GM19240 (cell line): ENCODE results near the gene SLX4IP.

Experiments
- DNase-seq: peaks from one replicate; pipeline ENCODE4 v3.0.0; 2011; ENCODE audit warnings: low spot score; ENCODE audit not compliant: insufficient read length

Gene SLX4IP

DNA sequence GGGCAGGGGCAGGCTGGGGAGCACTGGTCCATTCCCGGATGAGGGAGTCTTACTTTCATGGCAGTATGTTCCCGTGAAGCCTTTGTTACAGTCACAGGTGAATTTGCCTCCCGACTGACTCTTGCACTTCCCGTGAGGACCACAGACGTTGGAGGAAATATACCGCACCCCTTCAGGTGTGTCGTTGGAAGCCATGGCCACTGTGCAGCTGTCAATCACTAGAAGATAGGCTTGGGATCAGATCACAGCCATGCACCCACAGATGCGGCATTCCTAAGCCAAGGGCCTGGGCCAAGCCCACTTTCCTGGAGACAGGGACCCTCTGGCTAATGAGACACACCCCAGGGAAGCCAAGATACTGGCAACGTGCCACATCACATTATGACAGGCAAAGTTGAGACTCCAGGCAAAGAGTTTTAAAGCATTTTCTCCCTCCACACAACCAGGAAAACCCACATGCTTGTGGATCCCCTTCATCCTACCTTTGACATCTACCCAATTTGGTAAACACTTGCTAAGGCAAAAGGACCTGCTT lies 211.8 kb downstream of the SLX4IP start:
- DNase-seq = no peak

DNA sequence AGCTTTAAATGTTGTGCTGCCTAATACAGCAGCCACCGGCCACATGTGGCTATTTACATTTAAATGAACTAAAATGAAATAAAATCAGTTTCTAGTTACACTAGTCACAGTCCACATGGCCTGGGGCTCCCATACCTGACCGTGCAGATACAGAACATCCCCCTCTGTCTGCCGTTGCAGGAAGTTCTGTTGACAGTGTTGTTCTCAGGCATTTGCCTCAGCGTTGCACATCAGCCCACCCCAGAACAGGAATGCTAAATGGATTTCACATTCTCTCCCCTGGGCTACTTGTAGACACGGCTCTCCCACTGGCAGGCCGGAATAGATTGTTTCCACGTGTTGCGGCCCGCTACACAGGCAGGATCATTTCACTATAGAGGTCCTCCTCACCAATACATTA lies 212.4 kb downstream of the SLX4IP start:
- DNase-seq = no peak

DNA sequence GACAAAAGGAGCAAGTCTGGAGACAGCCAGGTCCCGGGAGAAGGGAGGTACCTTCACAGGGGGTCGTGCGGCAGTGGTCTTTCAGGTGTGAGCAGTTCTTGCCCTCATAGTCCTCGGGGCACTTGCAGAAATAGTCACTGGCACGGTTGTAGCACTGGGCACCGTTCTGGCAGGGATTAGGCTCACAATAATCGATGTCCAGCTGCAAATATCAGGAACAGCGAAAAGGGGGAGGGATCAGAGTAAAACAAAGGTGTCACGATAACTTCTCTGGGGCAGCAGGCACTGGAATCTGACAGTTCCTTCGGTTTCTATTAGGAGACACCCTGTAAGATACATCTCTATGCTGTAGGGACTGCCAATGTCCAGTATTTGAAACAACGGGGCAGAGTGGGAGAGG lies 212.8 kb downstream of the SLX4IP start:
- no peak for DNase-seq

DNA sequence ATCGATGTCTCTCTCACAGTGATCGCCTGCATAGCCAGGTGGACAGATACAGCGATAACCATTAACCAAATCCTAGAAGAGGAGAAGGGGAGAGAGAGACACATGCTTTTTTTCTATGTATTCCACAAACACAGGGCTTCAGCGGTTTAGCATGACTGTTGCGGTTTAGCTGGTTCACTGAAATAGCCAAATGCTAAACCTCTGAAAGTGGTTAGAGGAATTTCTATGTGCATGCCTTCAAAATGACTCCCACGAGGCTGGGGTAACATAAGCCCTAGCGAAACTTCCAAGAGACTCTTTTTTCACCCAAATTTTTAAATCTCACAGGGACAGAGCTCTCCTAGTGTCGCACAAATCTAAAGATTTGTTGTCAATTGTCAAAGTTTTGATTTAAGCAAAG lies 213.5 kb downstream of the SLX4IP start:
- DNase-seq = no peak

DNA sequence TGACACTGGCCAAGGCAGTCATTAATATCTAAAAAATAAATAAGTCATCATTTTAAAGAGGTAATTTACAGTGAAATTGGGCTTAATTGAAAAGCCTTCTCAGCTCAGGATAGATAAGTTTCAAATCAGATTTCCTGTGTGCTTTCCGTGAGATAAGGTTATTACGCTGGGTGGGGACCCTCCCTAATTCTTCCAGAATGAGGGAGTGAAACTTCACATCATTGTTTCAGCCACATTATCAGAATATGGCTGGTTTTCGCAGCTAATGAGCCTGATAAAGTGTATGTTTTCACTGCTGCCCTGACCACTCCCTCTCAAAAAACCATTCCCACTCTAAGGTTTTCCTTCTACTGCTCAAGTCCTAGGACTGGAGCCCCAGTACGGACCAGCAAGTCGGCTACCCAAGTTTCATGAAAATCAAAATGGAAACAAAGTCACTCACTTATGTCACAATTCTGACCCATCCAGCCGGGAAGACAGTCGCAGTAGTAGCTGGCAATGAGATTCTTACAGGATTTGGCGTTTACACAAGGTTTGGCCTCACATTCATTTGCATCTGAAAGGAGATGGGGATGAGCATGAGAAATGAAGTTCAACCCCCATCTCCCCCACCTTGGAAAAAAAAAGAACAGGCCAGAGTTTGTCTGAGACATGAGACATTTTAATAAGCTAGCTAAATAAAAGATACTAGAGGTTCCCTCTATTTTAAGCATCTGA lies 214.1 kb downstream of the SLX4IP start:
- DNase-seq = no peak

DNA sequence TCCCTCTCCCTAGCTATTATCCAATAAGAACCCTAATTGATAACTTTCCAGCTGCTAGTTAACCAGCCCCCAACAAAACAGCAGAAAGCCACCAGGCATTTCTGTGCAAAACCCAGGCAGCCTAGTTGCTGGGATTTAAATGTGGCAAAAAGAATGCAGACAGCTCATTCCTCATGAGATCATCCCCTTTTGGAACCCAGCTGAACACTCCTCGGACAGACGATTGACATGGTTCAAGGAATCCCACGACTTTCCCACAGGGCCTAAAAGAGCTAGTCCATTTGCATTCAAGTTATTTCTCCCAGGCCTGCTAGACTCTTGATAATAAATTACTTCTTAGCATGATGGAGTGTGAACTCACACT lies 214.7 kb downstream of the SLX4IP start:
- DNase-seq = no peak

DNA sequence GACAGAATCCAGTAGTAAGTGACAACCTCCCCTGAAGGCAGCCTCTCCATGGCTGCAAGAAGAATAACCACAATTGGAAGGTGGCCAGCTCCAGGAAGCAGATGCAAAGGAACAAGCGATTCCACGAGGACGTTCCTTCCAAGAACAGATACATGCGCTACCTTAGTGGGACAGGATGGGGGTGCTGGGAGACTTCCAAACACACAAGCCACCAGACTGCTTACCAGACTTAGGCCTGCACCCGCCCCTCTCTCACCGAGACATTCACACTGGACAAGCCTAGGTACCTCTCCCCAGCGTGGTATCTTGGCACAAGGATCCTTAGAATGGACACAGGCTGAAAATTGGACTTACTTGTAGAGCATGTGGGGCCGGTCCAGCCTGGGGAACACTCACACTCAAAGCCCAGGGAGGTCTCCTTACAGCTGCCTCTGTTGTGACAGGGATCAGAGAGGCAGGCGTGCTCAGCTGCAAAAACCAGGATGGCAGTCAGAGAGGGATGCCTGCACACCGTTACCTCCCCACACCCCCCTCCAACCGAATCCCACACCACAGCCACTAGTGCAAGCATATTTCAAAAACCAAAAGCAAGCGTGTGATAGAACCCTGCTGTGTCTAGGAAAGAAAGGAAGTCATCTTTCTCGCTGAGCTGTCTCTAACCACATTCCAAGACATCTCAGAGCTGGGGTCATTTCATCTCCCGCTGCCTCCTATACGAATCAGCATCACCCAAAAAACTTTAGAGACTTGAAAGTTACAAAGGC lies 216.3 kb downstream of the SLX4IP start:
- DNase-seq = no peak

DNA sequence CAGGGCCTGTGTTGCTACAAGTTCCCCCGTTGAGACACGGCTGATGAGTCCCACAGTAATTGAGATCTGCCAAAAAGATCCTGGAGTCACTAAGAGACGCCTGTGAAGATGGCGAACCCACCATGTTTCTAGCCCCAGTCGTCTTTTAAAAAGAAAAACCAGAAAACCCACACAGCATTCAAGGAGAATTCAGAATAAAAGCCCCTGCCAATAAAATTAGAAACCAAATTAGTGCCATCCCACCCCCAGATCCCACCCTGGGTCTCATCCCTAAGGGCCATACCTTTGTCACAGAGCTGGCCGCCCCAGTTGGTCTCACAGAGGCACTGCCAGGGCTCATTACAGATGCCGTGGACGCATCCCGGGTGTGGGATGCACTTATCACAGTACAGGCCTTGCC lies 217.1 kb downstream of the SLX4IP start:
- no peak for DNase-seq

DNA sequence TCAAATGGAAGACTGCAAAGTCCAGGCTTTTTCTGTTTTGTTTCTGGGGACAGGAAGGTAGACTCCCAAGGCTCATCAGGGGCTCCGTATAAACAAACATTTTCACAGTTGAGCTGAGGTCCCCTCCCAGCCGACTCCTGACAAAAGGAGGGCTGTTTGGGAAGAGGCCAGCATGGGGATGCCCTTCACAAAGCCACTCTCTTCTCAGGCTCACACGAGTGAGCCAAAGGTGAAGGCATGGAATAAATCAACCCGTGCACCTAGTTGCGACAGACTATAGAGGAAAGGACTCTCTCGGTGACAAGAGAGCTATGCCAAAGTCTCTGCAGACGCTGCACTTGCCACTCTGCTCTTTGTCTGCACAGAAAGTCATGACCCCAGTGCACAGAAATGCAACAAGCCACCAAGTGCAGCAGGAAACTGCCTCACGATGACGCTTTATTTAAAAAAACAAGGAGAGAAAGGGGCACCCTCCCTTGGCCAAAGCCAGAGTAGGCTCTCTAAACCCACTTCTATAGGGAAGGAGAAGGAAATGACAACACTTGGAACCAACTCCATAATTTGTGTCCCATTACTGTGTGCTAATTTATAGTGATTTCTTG lies 217.7 kb downstream of the SLX4IP start:
- DNase-seq = no peak

DNA sequence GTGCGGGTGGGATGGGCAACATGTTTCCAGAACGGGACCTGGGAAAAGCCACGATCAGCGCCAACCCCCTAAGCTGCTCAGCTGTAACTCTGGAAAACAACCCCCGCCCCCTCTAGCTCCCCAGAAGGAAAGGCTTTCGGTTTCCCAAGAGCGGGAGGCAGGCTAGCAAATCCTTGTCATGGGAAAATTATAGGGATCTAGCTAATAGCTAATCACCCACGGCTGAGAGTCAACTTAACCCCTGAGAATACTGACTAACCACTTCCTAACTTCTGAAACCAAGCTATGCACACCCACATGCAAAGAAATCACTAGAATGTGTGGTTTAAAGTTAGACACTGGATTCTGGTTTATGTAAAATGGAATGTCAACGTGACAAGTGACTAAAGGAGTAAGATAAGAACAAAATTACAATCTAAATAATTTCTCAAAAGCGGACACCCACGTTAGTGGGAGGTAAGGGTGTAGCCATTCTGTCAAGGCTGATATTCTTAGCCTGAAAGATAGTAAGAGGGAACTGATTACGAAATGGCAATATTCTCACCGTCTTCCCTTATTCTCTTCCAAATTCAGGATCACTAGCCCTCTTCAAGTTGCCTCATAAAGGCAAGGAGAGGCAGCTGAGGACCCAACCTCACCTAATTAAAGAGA lies 218.6 kb downstream of the SLX4IP start:
- no peak for DNase-seq

DNA sequence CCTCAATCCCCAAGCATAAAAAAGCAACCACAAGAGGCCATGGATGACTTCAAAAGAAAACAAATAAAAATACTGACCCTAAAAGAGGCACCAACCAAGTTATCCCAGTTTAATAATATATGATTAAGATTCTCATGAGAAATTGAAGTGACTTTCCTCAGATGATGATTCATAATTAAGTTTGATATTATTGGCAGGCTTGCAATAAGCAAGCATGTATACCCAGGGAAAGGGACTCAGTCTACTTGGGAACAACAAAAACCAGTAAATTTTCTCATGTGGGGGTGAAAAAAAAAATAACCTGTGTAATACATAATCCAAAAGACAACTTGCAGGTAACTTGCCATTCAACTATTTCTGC lies 219.1 kb downstream of the SLX4IP start:
- DNase-seq = no peak

DNA sequence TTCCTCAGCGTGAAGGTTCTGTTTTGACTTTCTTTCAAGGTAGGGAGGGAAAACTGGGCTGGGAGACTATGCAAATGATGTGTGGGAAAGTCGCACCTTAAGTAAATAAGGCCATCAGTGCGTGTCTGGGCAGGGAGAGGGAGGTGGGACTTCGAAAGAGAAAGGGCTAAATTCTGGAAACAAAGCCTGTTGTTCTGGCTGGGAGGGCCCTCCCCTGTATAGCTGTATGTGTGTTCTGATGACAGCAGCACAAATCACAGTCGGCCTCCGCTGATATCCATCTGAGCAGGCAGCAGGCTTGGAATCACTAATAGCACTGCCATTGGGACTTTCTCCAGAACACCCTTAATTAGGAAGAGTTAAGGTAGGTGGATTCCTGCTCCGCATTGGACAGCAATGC lies 219.5 kb downstream of the SLX4IP start:
- no peak for DNase-seq

DNA sequence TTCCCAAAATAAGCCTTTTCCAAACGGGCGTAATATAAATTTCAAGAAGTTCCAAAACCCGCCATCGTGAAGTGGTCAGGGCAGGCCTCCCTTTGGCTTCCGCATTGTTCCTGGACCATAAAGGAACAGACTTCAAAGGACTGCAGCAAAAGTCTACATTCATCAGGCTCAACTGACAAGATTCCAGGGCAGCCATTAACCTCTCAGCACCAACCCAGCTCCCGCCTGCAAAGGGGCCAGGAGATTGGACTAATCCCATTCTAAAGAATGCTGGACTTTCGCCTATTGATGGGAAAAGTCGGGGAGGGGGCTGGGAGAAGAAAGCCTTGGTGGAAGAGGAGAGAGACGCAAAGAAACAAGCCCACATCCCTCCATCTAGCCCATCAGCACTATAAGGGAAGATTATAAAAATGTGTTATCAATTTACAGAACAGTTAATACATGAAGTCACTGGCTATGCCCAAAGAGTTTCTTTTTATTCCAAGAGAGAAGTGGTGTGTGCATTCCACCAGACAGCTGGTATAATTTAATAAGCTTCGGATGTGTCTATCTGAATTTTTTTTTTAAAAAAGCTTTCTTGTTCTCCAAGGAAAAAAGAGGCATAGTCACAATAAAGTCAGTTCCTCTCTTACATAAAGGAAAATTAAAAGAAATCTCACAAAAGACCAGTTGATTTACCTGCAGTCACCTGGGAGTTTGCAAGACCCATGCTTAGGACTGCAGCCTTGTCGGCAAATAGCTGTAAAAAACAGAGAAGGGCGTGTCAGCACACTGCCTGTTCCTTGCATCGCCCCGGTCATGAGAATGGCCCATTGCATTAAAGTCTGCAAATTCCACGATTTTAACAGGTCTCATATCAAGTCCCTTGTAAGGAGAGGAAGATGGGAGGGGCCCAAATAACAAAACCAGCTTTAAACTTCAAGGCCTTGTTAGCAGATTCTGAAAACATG lies 220.9 kb downstream of the SLX4IP start:
- no peak for DNase-seq

DNA sequence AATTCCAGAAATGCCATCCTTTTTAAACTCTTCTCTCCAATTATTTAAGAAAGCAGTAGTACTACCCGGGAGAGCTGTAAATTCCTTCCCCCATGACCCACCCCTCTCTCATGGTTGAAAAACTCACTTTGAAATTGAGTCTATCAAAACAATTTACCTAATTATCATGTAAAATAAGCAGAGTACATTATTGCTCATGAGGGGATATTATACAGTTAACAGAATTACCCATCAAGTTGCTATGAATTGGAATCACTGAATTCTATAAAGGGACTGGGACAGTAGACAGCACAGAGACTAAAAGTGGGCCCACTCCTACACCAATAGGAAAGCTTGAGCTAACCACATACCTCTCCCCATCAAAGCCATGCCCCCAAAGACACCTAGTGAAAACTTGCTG lies 222.3 kb downstream of the SLX4IP start:
- no peak for DNase-seq

DNA sequence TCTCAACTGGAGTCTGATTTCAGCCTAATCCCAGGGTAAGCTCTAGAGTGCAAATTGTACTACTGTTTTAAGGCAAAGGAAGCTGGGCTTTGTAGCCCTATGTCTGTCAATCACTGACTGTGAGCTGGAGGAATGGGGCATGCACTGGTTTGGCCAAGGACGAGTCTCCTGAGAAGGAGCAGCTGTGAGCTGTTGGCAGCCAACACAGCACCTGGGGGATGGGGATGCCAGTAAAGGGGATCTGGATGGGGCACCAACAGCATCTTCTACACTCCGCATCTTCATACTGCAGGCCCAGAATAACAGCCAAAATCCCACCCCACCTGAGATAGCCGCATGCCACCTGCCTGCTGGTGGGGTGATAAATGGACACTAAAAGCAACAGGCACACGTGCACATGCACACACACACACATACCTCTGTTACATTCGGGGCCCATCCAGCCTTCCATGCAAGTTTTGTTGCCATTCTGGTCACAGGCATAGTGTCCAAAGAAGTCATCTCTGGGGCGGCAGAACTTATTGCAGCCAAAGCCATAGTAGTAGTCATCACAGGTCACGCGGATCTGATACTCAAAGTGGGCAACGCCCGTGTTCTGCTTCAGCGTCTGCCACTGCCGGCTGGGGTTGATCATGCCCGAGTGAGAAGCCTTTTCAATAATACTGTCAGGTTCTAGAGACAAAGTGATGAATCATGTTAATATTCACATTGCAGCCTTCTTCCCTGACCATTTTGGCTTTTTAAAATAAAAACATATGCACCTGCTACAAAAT lies 223.1 kb downstream of the SLX4IP start:
- DNase-seq = no peak

DNA sequence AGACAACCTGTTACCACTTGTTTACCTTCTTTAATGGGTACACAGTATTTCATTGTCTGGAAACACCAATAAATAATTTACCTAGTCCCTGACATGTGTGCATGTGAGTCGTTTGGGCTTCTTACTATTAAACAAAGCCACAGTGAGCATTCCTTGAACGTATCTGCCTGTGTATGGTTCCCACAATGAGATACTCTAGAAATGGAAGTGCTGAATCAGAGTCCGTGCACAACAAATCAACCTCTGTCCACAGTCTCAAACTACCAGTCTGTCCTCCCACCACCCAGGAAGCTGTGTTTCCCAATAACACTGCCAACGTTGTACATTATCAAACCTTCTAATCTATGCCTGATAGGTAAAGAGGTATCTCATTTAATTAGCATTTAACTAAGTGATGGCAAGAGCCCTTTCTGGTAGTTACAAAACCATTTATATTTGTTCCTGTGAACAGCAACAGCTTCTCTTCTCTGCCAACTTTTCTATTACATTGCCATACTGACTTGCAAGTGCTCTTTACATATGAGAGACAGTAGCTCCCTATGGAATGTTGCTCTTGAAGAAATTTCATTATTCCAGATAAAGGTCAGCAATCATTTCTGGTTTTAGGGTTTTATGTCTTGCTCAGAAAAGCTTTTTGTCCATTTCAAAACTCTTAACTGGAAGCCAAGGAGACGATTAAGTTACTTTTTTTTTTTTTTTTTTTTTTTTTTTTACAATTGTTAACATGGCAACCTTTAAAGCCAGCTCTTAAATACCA lies 223.9 kb downstream of the SLX4IP start:
- no peak for DNase-seq

DNA sequence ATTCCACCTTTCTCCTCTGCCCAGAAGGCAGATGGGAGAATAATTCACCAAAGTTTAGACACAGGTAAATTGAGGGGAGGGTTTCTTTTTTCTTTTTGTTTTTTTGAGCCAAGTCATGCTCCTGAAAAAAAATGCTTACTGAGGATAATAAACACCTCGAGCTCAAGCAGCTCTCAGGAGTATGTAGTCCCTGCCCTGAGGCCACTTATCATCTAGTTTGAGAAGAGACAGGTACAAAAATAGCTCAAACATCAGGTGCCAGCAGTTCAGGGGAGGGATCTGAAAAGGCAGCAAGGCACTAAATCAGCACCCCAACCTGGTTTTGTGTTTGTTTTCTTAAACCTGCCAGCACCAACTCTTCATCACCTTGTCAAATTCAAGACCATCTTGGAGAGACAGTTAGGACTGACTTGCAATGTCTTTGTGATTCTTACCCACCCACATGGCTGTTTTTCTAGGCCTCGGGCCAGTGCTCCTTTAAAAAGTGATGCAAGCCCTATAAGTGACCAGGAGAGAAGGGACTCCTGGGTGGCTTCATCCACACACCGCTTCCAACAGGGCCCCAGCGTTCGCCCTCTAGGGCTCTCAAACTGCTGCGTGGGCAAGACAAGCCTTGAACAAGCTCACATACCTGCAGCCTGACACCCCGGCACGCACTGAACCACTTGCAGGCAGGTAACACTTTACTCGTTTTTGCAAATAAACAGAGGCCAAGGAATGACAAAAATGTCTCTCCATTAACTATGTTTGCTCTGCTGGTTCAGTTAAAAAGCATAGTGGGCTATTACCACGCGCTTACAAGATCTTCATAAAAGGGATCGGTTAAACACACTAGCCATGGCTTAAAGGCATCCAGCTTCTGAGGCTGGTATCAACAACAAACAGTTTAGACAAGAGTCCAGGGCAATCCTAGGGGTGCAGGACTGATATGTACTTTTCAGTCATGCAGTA lies 224.8 kb downstream of the SLX4IP start:
- DNase-seq = no peak

DNA sequence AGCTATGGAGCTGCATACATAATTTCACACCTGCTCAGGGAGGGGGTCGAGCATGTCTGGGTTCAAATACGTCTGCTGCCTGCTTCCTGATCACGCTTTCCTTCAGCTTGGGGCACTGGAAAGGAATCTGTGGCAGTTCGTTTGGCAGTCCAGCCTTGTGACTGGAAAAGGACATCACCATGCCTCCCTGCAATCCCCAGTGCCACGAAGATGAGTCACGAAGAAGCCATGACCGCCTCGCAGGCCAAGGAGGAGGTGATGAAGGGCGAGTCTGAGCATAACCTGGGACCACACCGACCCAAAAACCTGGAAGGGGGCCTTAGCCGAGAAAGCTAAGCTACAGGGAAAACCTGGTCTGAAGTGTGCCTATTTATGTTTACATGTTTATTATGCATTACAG lies 225.6 kb downstream of the SLX4IP start:
- DNase-seq = no peak
